Measurements from ENCODE around the gene ARHGAP6. TPM values are rescaled to one million over a fixed set of nuclear protein-coding genes. Genes with fewer than 3 reads are reported as not detected.

The ARHGAP6 gene
- total RNA-seq, 6 donors from 2014 or later, result 14.4 to 40.9 (median 18.0) TPM

DNA sequence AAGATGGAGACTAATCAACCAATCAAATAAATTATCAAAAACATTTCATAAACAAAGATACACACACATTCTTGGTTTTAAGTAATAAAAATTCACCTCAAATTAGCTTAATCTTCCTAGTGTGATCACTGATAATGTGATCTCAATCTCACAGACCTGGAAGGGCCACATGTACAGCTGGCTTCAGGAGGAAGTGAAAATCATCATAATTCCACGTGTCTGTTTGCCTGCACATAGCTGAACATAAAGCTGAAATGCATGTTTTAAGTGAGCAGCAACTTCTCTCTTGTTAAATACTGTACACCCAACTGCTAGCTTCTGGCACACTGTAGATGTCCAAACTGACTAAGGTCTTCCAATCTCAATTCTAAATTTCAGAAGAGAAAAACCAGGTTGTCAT is 53.8 kb downstream of the ARHGAP6 start:
- no peaks in the 10 kb centered on the region for H3K4me1 ChIP-seq
- no peak overlapping the region for H3K27ac ChIP-seq
- ATAC-seq (ENCODE audit: low FRiP score in 2 of 2) (no peak), DNase-seq (no peak)
- H3K4me3 ChIP-seq, result no peak overlapping the region
- no peaks in the 10 kb centered on the region for H3K36me3 ChIP-seq
- no peaks in the 10 kb centered on the region for H3K27me3 ChIP-seq
- 38 to 46% methylated on average over 1 of the region's 1 CpG for WGBS, 2 donors
- TF ChIP-seq EP300 (IDR thresholded peaks at IDR 0.05) (no peak), POLR2A (IDR thresholded peaks at IDR 0.05) (no peak), CTCF (IDR thresholded peaks at IDR 0.05) (no peak), POLR2AphosphoS5 (IDR thresholded peaks at IDR 0.05) (no peak)
- no peaks in the 10 kb centered on the region for H3K9me3 ChIP-seq

DNA sequence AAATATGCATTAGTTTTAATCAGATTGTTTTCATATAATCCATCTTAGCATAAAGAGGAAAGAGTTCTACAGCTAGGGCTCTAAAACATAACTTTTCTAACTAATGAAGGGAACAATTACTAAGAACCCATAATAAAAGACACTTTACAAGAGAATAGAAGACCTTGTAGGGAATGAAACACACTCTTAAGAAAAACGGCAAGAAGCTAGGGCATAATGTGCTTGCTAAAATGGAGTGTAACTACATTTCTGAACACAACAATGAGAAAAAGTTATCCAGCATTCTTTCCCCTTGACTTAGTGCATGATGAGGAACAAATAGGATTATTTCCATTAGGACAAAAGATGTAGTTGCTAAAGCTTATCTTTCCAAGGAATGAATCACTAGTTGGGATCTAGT is 54.6 kb downstream of the ARHGAP6 start:
- ATAC-seq (ENCODE audit: low FRiP score in 2 of 2) (no peak), DNase-seq (no peak)
- no peaks in the 10 kb centered on the region for H3K9me3 ChIP-seq
- no peak for TF ChIP-seq EP300 (IDR thresholded peaks at IDR 0.05)
- TF ChIP-seq CTCF (IDR thresholded peaks at IDR 0.05), result no peak
- no peak for TF ChIP-seq POLR2A (IDR thresholded peaks at IDR 0.05)
- no peak for TF ChIP-seq POLR2AphosphoS5 (IDR thresholded peaks at IDR 0.05)
- H3K4me3 ChIP-seq, result no peak overlapping the region
- no peaks in the 10 kb centered on the region for H3K27me3 ChIP-seq
- H3K4me1 ChIP-seq, result no peaks in the 10 kb centered on the region
- no peaks in the 10 kb centered on the region for H3K36me3 ChIP-seq
- no peak overlapping the region for H3K27ac ChIP-seq
- 64 to 74% methylated on average over 1 of the region's 1 CpG for WGBS, 2 donors

DNA sequence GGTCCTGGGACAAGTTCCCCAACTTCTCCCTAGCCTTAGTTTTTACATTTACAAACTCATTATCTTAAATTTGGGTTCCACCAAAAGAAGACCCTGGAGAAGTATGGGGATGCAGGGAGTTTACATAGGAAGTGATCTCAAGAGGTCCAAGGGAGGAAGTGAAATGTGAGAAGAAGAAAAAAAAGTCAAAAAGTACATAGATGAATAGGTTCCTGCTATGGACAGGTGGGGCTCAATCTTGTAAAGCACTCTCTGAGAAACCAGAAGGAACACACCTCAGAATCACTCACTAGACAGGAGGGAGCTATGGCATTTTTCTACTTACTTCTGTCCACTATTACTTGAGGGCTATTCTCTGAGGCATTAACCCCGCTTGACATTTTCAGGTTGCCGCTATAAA is 56.6 kb downstream of the ARHGAP6 start:
- DNase-seq, result no peak
- no peak for ATAC-seq (ENCODE audit: low FRiP score in 2 of 2)
- Histone ChIP-seq H3K36me3 (no peaks in the 10 kb centered on the region), H3K4me1 (no peaks in the 10 kb centered on the region), H3K27me3 (no peaks in the 10 kb centered on the region), H3K4me3 (no peak overlapping the region), H3K9me3 (no peaks in the 10 kb centered on the region), H3K27ac (no peak overlapping the region)
- TF ChIP-seq CTCF (IDR thresholded peaks at IDR 0.05) (no peak), EP300 (IDR thresholded peaks at IDR 0.05) (no peak), POLR2A (IDR thresholded peaks at IDR 0.05) (no peak), POLR2AphosphoS5 (IDR thresholded peaks at IDR 0.05) (no peak)
- WGBS, 2 donors, result 60 to 77% methylated on average over 2 of the region's 2 CpGs

DNA sequence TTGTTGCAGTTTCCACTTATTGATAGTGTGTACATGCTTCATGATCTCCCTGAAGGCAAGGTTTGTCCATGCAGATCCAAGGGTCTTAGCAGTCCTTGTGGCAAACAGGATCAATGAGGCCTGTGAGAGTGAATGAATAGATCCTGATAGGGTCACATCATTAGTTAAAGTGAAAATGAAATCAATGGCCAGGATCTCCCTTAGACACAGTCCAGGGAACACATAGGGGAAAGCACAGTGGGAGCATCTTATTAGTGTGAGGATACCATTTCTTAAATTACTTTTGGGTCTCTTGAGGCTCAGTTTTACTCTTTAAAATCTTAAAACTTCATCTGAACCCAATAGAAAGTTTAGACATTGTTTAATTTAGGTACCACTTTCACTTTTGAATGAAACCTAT is 59.3 kb downstream of the ARHGAP6 start:
- ATAC-seq (ENCODE audit: low FRiP score in 2 of 2), result no peak
- no peak for TF ChIP-seq POLR2A (IDR thresholded peaks at IDR 0.05)
- H3K27ac ChIP-seq, result no peak overlapping the region
- no peaks in the 10 kb centered on the region for H3K9me3 ChIP-seq
- no peaks in the 10 kb centered on the region for H3K36me3 ChIP-seq
- no peaks in the 10 kb centered on the region for H3K27me3 ChIP-seq
- no peaks in the 10 kb centered on the region for H3K4me1 ChIP-seq
- DNase-seq, result no peak
- H3K4me3 ChIP-seq, result no peak overlapping the region

DNA sequence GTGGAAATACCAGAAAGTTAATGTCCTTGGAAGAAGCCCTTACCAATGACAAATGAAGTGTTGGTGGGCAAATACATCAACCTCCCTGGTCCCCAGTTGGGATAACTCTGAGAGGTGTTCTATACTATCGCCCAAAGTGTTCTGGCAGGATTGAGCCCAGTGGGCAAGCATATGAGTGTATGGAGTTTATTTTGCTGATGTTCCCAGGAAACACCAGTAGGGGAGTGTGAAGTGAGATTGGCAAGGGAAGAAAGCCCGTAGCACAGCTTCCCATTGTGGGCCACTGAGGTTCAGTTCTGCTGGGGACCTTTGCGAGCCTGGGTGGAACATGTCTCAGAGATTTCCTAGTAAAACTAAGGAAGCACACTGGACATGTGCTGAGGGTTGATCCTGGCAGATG is 65.1 kb downstream of the ARHGAP6 start:
- Histone ChIP-seq H3K27ac (no peak overlapping the region), H3K27me3 (no peaks in the 10 kb centered on the region), H3K36me3 (no peaks in the 10 kb centered on the region), H3K9me3 (no peaks in the 10 kb centered on the region), H3K4me1 (no peaks in the 10 kb centered on the region), H3K4me3 (no peak overlapping the region)
- 75 to 80% methylated on average over 1 to 3 of the region's 3 CpGs for WGBS, 2 donors
- TF ChIP-seq POLR2A (IDR thresholded peaks at IDR 0.05) (no peak), EP300 (IDR thresholded peaks at IDR 0.05) (no peak), CTCF (IDR thresholded peaks at IDR 0.05) (no peak), POLR2AphosphoS5 (IDR thresholded peaks at IDR 0.05) (no peak)
- ATAC-seq (ENCODE audit: low FRiP score in 2 of 2) (no peak), DNase-seq (no peak)

All from upper lobe of left lung (tissue), 6 donors.